ENCODE measurements around the gene LDAH.
"Not testable (repeated sequence)": the region's sequence is repeated elsewhere in the genome, so short reads cannot be mapped to it uniquely, and the experiment has no call there.

LDAH gene

DNA sequence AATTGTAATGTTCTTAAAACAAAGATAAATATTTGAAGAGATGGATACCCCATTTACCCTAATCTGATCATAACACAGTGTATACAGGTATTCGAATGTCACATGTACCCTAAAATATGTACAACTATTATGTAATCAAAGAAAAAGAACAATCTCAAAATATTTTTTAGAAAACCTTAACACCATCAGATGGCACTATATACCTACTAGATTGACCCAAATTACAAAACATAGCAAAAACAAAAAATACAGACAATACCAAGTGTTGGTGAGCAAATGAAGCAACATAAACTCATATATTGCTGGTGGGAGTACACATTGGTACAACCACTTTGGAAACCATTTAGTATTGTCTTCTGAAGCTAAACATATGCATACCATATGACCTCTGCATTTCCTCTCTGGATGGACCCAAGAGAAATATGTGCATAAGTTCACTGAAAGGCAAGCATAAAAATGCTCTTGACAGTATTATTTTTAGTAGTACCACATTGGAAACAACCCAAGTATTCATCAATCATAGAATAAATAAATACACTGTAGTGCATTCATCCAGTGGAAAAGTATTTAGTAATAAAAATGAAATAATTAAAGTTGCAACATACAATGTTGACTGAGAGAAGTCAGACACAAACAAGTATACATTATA, 100.2 kb downstream of the LDAH start:
- no peak overlapping the region for H3K27ac ChIP-seq
- TF ChIP-seq ZFX (IDR thresholded peaks at IDR 0.05; ENCODE audit: borderline replicate concordance): no peak
- no peak for TF ChIP-seq CTCF (IDR thresholded peaks at IDR 0.05)

GRCh38 chr2:20717641-20718040, 105.3 kb downstream of the LDAH start:
- H3K27ac ChIP-seq: no peak overlapping the region
- no peak for TF ChIP-seq ZFX (IDR thresholded peaks at IDR 0.05; ENCODE audit: borderline replicate concordance)
- no peak for TF ChIP-seq CTCF (IDR thresholded peaks at IDR 0.05)

DNA sequence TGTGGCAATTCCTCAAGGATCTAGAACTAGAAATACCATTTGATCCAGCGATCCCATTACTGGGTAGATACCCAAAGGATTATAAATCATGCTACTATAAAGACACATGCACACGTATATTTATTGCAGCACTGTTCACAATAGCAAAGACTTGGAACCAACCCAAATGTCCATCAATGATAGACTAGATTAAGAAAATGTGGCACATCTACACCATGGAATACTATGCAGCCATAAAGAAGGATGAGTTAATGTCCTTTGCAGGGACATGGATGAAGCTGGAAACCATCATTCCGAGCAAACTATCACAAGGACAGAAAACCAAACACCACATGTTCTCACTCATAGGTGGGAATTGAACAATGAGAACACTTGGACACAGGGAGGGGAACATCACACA, 106.7 kb downstream of the LDAH start:
- H3K27ac ChIP-seq: not testable (repeated sequence)

DNA sequence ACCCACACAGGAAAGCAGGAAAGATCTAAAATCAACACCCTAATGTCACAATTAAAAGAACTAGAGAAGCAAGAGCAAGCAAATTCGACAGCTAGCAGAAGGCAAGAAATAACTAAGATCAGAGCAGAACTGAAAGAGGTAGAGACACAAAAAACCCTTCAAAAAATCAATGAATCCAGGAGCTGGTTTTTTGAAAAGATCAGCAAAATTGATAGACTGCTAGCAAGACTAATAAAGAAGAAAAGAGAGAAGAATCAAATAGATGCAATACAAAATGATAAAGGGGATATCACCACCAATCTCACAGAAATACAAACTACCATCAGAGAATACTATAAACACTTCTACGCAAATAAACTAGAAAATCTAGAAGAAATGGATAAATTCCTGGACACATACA, 108.5 kb downstream of the LDAH start:
- H3K27ac ChIP-seq: not testable (repeated sequence)

GRCh38 chr2:20713585-20713984, 109.3 kb downstream of the LDAH start:
- not testable (repeated sequence) for H3K27ac ChIP-seq

DNA sequence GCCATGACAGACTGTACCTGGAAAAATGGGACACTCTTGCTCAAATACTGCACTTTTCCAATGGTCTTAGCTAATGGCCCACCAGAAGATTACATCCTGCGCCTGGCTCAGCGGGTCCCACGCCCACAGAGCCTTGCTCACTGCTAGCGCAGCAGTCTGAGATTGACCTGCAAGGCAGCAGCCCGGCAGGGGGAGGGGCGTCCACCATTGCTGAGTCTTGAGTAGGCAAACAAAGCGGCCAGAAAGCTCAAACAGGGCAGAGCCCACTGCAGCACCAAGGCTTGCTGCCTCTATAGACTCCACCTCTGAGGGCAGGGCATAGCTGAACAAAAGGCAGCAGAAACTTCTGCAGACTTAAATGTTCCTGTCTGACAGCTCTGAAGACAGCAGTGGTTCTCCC, 111.3 kb downstream of the LDAH start:
- not testable (repeated sequence) for H3K27ac ChIP-seq

- H3K27ac ChIP-seq: no peak overlapping the region
- TF ChIP-seq CTCF (IDR thresholded peaks at IDR 0.05): no peak
- TF ChIP-seq ZFX (IDR thresholded peaks at IDR 0.05; ENCODE audit: borderline replicate concordance): no peak
Measured at GRCh38 chr2:20707601-20708000, 115.3 kb downstream of the LDAH start.

- TF ChIP-seq CTCF (IDR thresholded peaks at IDR 0.05) (no peak), ZFX (IDR thresholded peaks at IDR 0.05; ENCODE audit: borderline replicate concordance) (no peak)
- H3K27ac ChIP-seq: no peak overlapping the region
Measured at GRCh38 chr2:20706786-20707185, 116.1 kb downstream of the LDAH start.

DNA sequence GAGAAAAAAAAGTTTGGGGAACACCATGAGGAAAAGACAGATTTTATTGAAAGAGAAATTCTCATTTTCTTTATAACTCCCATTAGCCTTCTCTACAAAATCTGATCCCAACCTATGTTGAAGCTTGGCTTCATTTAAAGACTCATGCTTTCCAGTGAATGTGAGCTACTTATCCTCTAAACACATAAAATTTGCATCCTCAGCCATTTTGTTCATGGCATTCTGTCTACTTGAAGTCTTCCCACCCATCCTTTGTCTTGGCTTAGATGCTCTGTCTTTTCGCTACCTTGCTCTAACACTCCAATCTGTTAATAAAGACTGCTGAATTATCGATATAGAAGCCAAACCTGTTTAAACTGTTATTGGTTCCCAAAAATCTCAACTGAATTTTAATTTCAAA, 116.7 kb downstream of the LDAH start:
- TF ChIP-seq ZFX (IDR thresholded peaks at IDR 0.05; ENCODE audit: borderline replicate concordance) (no peak), CTCF (IDR thresholded peaks at IDR 0.05) (no peak)
- H3K27ac ChIP-seq: no peak overlapping the region

DNA sequence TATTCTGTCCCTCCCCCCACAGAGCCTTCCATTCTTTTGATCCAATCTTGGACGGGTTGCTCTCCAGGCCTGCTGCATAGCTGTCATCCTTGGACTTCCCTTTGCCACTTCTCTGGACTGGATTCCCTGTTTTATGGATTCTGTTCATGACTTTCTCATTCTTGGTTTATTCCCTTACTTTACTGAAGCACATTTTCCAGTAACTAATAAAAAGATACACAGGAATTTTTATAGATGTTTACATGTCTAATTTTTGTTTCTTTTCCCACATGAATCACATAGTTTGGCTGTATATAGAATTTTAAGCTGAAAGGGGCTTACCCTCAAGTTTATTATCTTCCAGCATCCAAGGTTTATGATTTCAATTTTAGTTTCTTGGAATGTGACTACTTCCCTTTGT, 118.0 kb downstream of the LDAH start:
- TF ChIP-seq CTCF (IDR thresholded peaks at IDR 0.05) (no peak), ZFX (IDR thresholded peaks at IDR 0.05; ENCODE audit: borderline replicate concordance) (no peak)
- H3K27ac ChIP-seq: no peak overlapping the region
